H1 (cell line): Measurements from ENCODE around the gene GLRX3. TPM values are rescaled to one million over a fixed set of nuclear protein-coding genes. Genes with fewer than 3 reads are reported as not detected.

ENCODE experiments used
- CTCF ChIA-PET: fragments of 300-600 bp; sonication (Branson Sonifier 250); formaldehyde crosslinking; loops from one replicate; lab custom pipeline; 2021; ENCODE audit not compliant: partially characterized antibody; lab: Charles Lee
- POLR2A ChIA-PET: fragments of 300-600 bp; sonication (Branson Sonifier 250); formaldehyde crosslinking; loops from one replicate; lab custom pipeline; 2021; ENCODE audit warnings: inconsistent platforms; ENCODE audit not compliant: partially characterized antibody; lab: Charles Lee
- DNase-seq, 2 experiments: peaks; one replicate each; pipeline versions ENCODE4 v3.0.0 to v3.0.0-alpha.2; 2010 to 2022; ENCODE audit warnings: low spot score in 2 of 2, low read depth in 1 of 2, mixed read lengths in 1 of 2
- FAIRE-seq: peaks from 2 replicates; lab custom pipeline; 2011; peaks lifted over from hg19 to GRCh38; lab: Jason Lieb, UNC
- H2AFZ ChIP-seq: 2 replicates; pipeline ENCODE4 v1.8.1; 2012; ENCODE audit warnings: low read length, inconsistent platforms
- H2AK5ac ChIP-seq: 2 replicates; pipeline ENCODE4 v1.6.1; 2013; ENCODE audit warnings: low read depth, low read length
- H2BK120ac ChIP-seq: replicated peaks from 2 replicates; pipeline ENCODE3; 2013; ENCODE audit warnings: low read depth, low read length, inconsistent platforms
- H2BK12ac ChIP-seq: 2 replicates; pipeline ENCODE4 v1.6.1; 2013; ENCODE audit warnings: low read depth, low read length
- H2BK15ac ChIP-seq: 2 replicates; pipeline ENCODE4 v1.6.1; 2013; ENCODE audit warnings: low read length
- H2BK20ac ChIP-seq: 2 replicates; pipeline ENCODE4 v1.6.1; 2013; ENCODE audit warnings: low read length
- H2BK5ac ChIP-seq: 2 replicates; pipeline ENCODE4 v1.6.1; 2013; ENCODE audit warnings: low read depth, low read length
- H3K14ac ChIP-seq: 2 replicates; pipeline ENCODE4 v1.6.1; 2013; ENCODE audit warnings: inconsistent platforms; ENCODE audit not compliant: insufficient read length
- H3K18ac ChIP-seq: 2 replicates; pipeline ENCODE4 v1.6.1; 2013; ENCODE audit warnings: low read length; ENCODE audit errors: extremely low read depth
- H3K23ac ChIP-seq: 2 replicates; pipeline ENCODE4 v1.6.1; 2013; ENCODE audit warnings: inconsistent platforms; ENCODE audit not compliant: insufficient read length
- H3K23me2 ChIP-seq: 2 replicates; pipeline ENCODE4 v1.6.1; 2013; ENCODE audit warnings: low read depth, low read length
- H3K27ac ChIP-seq: 2 replicates; pipeline ENCODE4 v1.6.1; 2011; ENCODE audit warnings: low read depth, low read length, inconsistent platforms
- H3K27me3 ChIP-seq, 4 experiments: replicated peaks in 1 of 4; 1 replicate in 1 of 4; 2 replicates in 3 of 4; pipeline versions ENCODE4 v1.6.1 to v1.8.1; 2011 to 2013; ENCODE audit warnings: low read length in 3 of 4, mild to moderate bottlenecking in 3 of 4, inconsistent platforms in 2 of 4, mixed read lengths in 2 of 4, moderate library complexity in 1 of 4; ENCODE audit not compliant: control insufficient read depth in 3 of 4, insufficient read depth in 3 of 4; ENCODE audit errors: extremely low read depth in 1 of 4
- H3K36me3 ChIP-seq, 4 experiments: 2 replicates each; pipeline versions ENCODE4 v1.6.1 to v1.8.1; 2011 to 2013; ENCODE audit warnings: mild to moderate bottlenecking in 4 of 4, low read length in 3 of 4, moderate library complexity in 2 of 4, control low read depth in 1 of 4, inconsistent platforms in 1 of 4; ENCODE audit not compliant: insufficient read depth in 4 of 4, control insufficient read depth in 2 of 4
- H3K4ac ChIP-seq: replicated peaks from 2 replicates; pipeline ENCODE3; 2013; ENCODE audit warnings: low read length, low read depth, mixed read lengths, inconsistent platforms; ENCODE audit not compliant: insufficient read length
- H3K4me1 ChIP-seq, 4 experiments: replicated peaks in 1 of 4; 1 replicate in 1 of 4; 2 replicates in 3 of 4; pipeline versions ENCODE4 v1.6.1 to v1.8.1; 2011 to 2013; ENCODE audit warnings: low read length in 3 of 4, inconsistent platforms in 2 of 4, mixed read lengths in 1 of 4; ENCODE audit not compliant: insufficient read depth in 4 of 4, control insufficient read depth in 3 of 4
- H3K4me2 ChIP-seq, 2 experiments: 2 replicates each; pipeline versions ENCODE4 v1.6.1 to v1.8.1; 2011 to 2013; ENCODE audit warnings: low read depth in 2 of 2, low read length in 2 of 2, control low read depth in 1 of 2, inconsistent platforms in 1 of 2, mild to moderate bottlenecking in 1 of 2; ENCODE audit not compliant: insufficient read depth in 1 of 2
- H3K4me3 ChIP-seq, 4 experiments: fragments of 200-600, 300-600 bp in 1 of 4; sonication (generic), shearing (Covaris generic), sonication (Bioruptor Twin) in 1 of 4; 2 replicates each; pipeline versions ENCODE4 v1.5.1 to v1.8.1; 2011 to 2016; ENCODE audit warnings: low read length in 4 of 4, low read depth in 3 of 4, control low read depth in 2 of 4, inconsistent platforms in 2 of 4, mild to moderate bottlenecking in 2 of 4, mixed read lengths in 1 of 4, moderate library complexity in 1 of 4; ENCODE audit not compliant: insufficient read depth in 2 of 4; ENCODE audit errors: extremely low read depth in 1 of 4
- H3K56ac ChIP-seq: replicated peaks from 2 replicates; pipeline ENCODE3; 2013; ENCODE audit warnings: low read depth, mild to moderate bottlenecking, mixed read lengths, low read length, inconsistent platforms; ENCODE audit not compliant: insufficient read length
- H3K79me1 ChIP-seq: 2 replicates; pipeline ENCODE4 v1.6.1; 2013; ENCODE audit warnings: low read depth, low read length, control low read depth
- H3K79me2 ChIP-seq, 2 experiments: 2 replicates each; pipeline versions ENCODE4 v1.6.1 to v1.8.1; 2012 to 2013; ENCODE audit warnings: low read length in 2 of 2, mild to moderate bottlenecking in 2 of 2, inconsistent platforms in 1 of 2; ENCODE audit not compliant: insufficient read depth in 2 of 2, control insufficient read depth in 1 of 2
- H3K9ac ChIP-seq, 4 experiments: replicated peaks in 1 of 4; 1 replicate in 1 of 4; 2 replicates in 3 of 4; pipeline versions ENCODE4 v1.6.1 to v1.8.1; 2011 to 2013; ENCODE audit warnings: low read depth in 3 of 4, low read length in 3 of 4, control low read depth in 2 of 4, mild to moderate bottlenecking in 2 of 4, moderate library complexity in 2 of 4, inconsistent platforms in 1 of 4; ENCODE audit errors: extremely low read depth in 1 of 4
- H3K9me3 ChIP-seq, 2 experiments: 2 replicates each; pipeline versions ENCODE4 v1.6.1 to v1.8.1; 2012 to 2013; ENCODE audit warnings: mild to moderate bottlenecking in 2 of 2, moderate library complexity in 2 of 2, control low read depth in 1 of 2, inconsistent platforms in 1 of 2, low read depth in 1 of 2, low read length in 1 of 2, mixed read lengths in 1 of 2; ENCODE audit not compliant: insufficient read depth in 2 of 2
- H4K20me1 ChIP-seq, 2 experiments: replicated peaks in 1 of 2; 2 replicates each; pipeline versions ENCODE3 to v1.8.1; 2011 to 2013; ENCODE audit warnings: inconsistent platforms in 2 of 2, low read length in 2 of 2, mild to moderate bottlenecking in 1 of 2; ENCODE audit not compliant: insufficient read depth in 2 of 2, control insufficient read depth in 1 of 2
- H4K5ac ChIP-seq: 2 replicates; pipeline ENCODE4 v1.6.1; 2013; ENCODE audit warnings: low read length, low read depth, mixed read lengths, inconsistent platforms; ENCODE audit not compliant: insufficient read length
- H4K8ac ChIP-seq: 2 replicates; pipeline ENCODE4 v1.8.0; 2013; ENCODE audit warnings: mild to moderate bottlenecking, moderate library complexity, low read length, inconsistent platforms; ENCODE audit not compliant: insufficient read depth; ENCODE audit errors: extremely low read depth
- H4K91ac ChIP-seq: replicated peaks from 2 replicates; pipeline ENCODE3; 2013; ENCODE audit warnings: low read length, mixed read lengths, inconsistent platforms; ENCODE audit not compliant: insufficient read length
- BCL11A ChIP-seq, 2 experiments: IDR thresholded peaks; one replicate each; pipeline ENCODE4 v1.6.1; 2011; ENCODE audit warnings: low read depth in 2 of 2, low read length in 2 of 2, mild to moderate bottlenecking in 2 of 2
- CREB1 ChIP-seq: IDR thresholded peaks from 2 replicates; pipeline ENCODE4 v1.6.1; 2012; ENCODE audit warnings: inconsistent platforms
- CTBP2 ChIP-seq: IDR thresholded peaks from 2 replicates; pipeline ENCODE4 v1.7.0; 2011; ENCODE audit warnings: borderline replicate concordance, mild to moderate bottlenecking, moderate library complexity, mixed read lengths, low read length; ENCODE audit not compliant: insufficient read depth, insufficient read length
- HDAC2 ChIP-seq, 2 experiments: fragments of 300-600 bp in 1 of 2; sonication (generic) in 1 of 2; IDR thresholded peaks; 2 replicates each; pipeline ENCODE4 v1.6.1; 2011 to 2012; ENCODE audit warnings: low read depth in 2 of 2, low read length in 2 of 2, mild to moderate bottlenecking in 2 of 2, moderate library complexity in 2 of 2, borderline replicate concordance in 1 of 2, inconsistent platforms in 1 of 2
- MAFK ChIP-seq: IDR thresholded peaks from 2 replicates; pipeline ENCODE4 v1.6.1; 2012; ENCODE audit warnings: low read depth, mild to moderate bottlenecking, improper control_type of control experiment, low read length
- POU5F1 ChIP-seq: IDR thresholded peaks from 2 replicates; pipeline ENCODE4 v1.6.1; 2011; ENCODE audit warnings: low read depth, mild to moderate bottlenecking, low read length, moderate library complexity
- SAP30 ChIP-seq: fragments of 300-600 bp; sonication (generic); IDR thresholded peaks from 2 replicates; pipeline ENCODE4 v1.7.1; 2012; ENCODE audit warnings: low read length, moderate library complexity, mild to moderate bottlenecking, inconsistent platforms; ENCODE audit not compliant: insufficient read depth, insufficient replicate concordance
- SIN3A ChIP-seq, 2 experiments: IDR thresholded peaks in 1 of 2; conservative IDR thresholded peaks in 1 of 2; 2 replicates each; pipeline ENCODE4 v1.6.1; 2011 to 2012; ENCODE audit warnings: low read length in 2 of 2, improper control_type of control experiment in 1 of 2, low read depth in 1 of 2, mild to moderate bottlenecking in 1 of 2
- SIRT6 ChIP-seq: IDR thresholded peaks from one replicate; pipeline ENCODE4 v1.7.1; 2012; ENCODE audit warnings: low read length, inconsistent platforms
- SP1 ChIP-seq: IDR thresholded peaks from 2 replicates; pipeline ENCODE4 v1.6.1; 2011; ENCODE audit warnings: low read depth, low read length
- YY1 ChIP-seq: IDR thresholded peaks from 2 replicates; pipeline ENCODE4 v1.6.1; 2011; ENCODE audit warnings: low read depth, mild to moderate bottlenecking, low read length
- WGBS, 2 experiments: shearing (Covaris generic) in 1 of 2; methylation state at CpG; one replicate each; pipeline versions ENCODE4 v1.1.6 to v1.1.7; 2013 to 2015; ENCODE audit warnings: low lambda C conversion rate in 2 of 2, mixed read lengths in 2 of 2, inconsistent platforms in 1 of 2, low coverage in 1 of 2, missing lambda C conversion rate in 1 of 2; ENCODE audit not compliant: insufficient replicate concordance in 2 of 2, insufficient coverage in 1 of 2, insufficient read length in 1 of 2; ENCODE audit errors: extremely low coverage in 1 of 2, missing lambda C conversion rate in 1 of 2; 5-methylcytosine and 5-hydroxymethylcytosine counted together
- polyA plus RNA-seq, 7 experiments: library from polyadenylated mRNA; depleted of rRNA in 3 of 7; stranded (reverse) in 5 of 7; unstranded in 2 of 7; fragments of >200 nt in 5 of 7; fragments of 200-250 nt in 2 of 7; gene quantifications; 1 replicate in 5 of 7; 2 replicates in 1 of 7; 4 replicates in 1 of 7; pipeline versions ENCODE4 v1.2.1 to v1.2.3, GENCODE V29; 2011 to 2013; ENCODE audit warnings: missing spikeins in 2 of 7, mixed read lengths in 2 of 7
- total RNA-seq: library from RNA; stranded (reverse); fragmentation: NEBNext Ultra II Directional; extraction: Animal tissue kit (Norgen Biotek cat#: 25700); gene quantifications from 2 replicates; pipeline ENCODE4 v1.2.1, GENCODE V29; 2021

GLRX3 gene
- total and polyA plus RNA-seq, 2 of the 8 experiments (the other 6 are each of a cell fraction or from before 2014, with no cell fraction given), result 59.9 to 157 TPM

DNA sequence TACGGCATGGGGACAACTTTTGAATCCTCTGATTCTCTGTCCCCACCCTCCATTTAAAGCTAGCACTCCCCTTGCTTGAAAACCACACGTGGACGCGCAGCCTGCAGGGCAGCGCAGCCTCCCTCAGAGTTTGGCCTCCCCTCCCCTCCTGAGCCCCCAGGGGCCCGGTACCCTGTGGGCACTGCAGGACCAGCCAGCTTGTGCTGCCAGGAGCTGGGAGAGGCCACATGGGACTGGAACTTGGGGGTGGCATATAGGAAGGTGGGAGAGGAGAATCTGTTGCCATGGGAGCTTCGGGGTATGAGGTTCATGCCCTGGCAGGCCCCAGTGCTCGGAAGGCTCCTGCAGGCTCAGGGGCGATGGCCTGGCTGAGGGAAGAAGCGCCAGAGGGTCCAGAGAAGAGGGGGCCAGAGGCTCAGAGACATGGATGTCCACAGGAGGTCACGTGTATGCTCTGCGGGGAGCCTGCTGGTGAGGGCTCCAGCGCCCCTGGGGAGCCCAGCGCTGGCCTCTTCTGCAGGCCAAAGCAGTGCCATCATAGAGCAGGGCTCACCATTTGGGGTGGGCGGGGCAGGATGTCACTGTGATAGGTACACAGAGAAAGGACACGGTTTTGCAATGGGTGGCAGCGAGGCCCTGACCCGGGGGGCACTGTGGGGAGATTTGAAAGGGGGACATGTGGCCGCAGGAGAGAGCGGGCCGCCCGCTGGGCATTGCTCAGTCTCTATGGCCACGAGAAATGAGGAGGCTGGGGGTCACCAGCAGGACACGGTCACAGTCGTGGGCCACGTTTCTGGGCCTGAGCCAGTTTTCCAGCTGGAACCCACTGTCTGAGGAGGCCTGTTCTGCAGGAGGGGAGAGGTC lies 64.2 kb downstream of the GLRX3 start:
- no peak for FAIRE-seq
- Histone ChIP-seq H3K18ac (no peak overlapping the region), H3K79me1 (no peaks in the 10 kb centered on the region), H2BK20ac (no peak overlapping the region), H3K27me3 (no peaks in the 10 kb centered on the region), H2BK120ac (no peak overlapping the region), H3K27ac (no peak overlapping the region), H2BK12ac (no peak overlapping the region), H3K9me3 (no peaks in the 10 kb centered on the region), H2AFZ (no peak overlapping the region), H3K9ac (no peak overlapping the region), H2AK5ac (no peak overlapping the region), H2BK5ac (no peak overlapping the region), H3K4ac (no peak overlapping the region), H4K8ac (no peak overlapping the region), H3K4me3 (no peak overlapping the region), H3K79me2 (no peaks in the 10 kb centered on the region), H3K23me2 (no peaks in the 10 kb centered on the region), H3K56ac (no peak overlapping the region), H4K5ac (no peak overlapping the region), H4K91ac (no peak overlapping the region), H4K20me1 (no peaks in the 10 kb centered on the region), H3K14ac (no peak overlapping the region), H2BK15ac (no peak overlapping the region), H3K36me3 (no peaks in the 10 kb centered on the region; a peak in 1 of 8 replicates), H3K4me2 (no peak overlapping the region), H3K4me1 (no peaks in the 10 kb centered on the region), H3K23ac (no peak overlapping the region)
- 86% methylated on average over 17 of the region's 26 CpGs; no CpG with 5 or more reads in 1 of the 2 experiments for WGBS, 2 experiments
- POLR2A ChIA-PET, result no interaction called here
- CTCF ChIA-PET, result interaction anchor here (1.2 to 1.6 kb wide), 3 partner anchors 10 to 155 kb away, joined by 4 read pairs; no protein-coding TSS in a partner anchor
- DNase-seq, result no peak
- no peak for TF ChIP-seq YY1
- no peak for TF ChIP-seq MAFK
- TF ChIP-seq POU5F1, result no peak
- no peak for TF ChIP-seq CTBP2
- TF ChIP-seq SP1, result no peak
- TF ChIP-seq SIRT6, result no peak
- TF ChIP-seq SAP30, result no peak
- TF ChIP-seq SIN3A (conservative IDR thresholded peaks at IDR 0.05 in 1 of 2, IDR thresholded peaks at IDR 0.05 in 1 of 2; ENCODE audit: low read depth in 1 of 2, low read length in 2 of 2), result no peak
- TF ChIP-seq HDAC2 (IDR thresholded peaks at IDR 0.05; ENCODE audit: borderline replicate concordance in 1 of 2, low read depth in 2 of 2, low read length in 2 of 2), result no peak
- TF ChIP-seq CREB1, result no peak
- no peak for TF ChIP-seq BCL11A (IDR thresholded peaks at IDR 0.05; ENCODE audit: low read depth in 2 of 2, low read length in 2 of 2)
